Mesothelial cell of epicardium (in vitro differentiated cells): ENCODE data around the gene CCR9. TPM values are rescaled to one million over a fixed set of nuclear protein-coding genes. Genes with fewer than 3 reads are reported as not detected.

Source experiments
- DNase-seq, 2 experiments: peaks; one replicate each; pipeline ENCODE4 v3.0.0; 2021; ENCODE audit warnings: low spot score in 2 of 2; ENCODE audit not compliant: unreplicated experiment in 2 of 2
- H3K27ac Mint-ChIP-seq: 2 replicates; pipeline ENCODE4 v1.8.0; 2021; ENCODE audit warnings: mixed read lengths
- H3K27me3 Mint-ChIP-seq: 2 replicates; pipeline ENCODE4 v1.8.0; 2021; ENCODE audit warnings: low read depth, mixed read lengths
- H3K36me3 Mint-ChIP-seq: 2 replicates; pipeline ENCODE4 v1.8.0; 2021; ENCODE audit warnings: mixed read lengths
- H3K4me1 Mint-ChIP-seq: 2 replicates; pipeline ENCODE4 v1.8.0; 2021; ENCODE audit warnings: mixed read lengths
- H3K4me3 Mint-ChIP-seq: 2 replicates; pipeline ENCODE4 v1.8.0; 2021; ENCODE audit warnings: mild to moderate bottlenecking, moderate library complexity, mixed read lengths
- H3K9me3 Mint-ChIP-seq: 2 replicates; pipeline ENCODE4 v1.8.0; 2021; ENCODE audit warnings: mixed read lengths
- total RNA-seq: library from RNA; stranded (reverse); gene quantifications from 3 replicates; pipeline ENCODE4 v1.2.1, GENCODE V29; 2021
- TF ChIP-seq, protein P1 (sequence below): fragments of 200-600 bp; sonication (generic); IDR thresholded peaks from one replicate; pipeline ENCODE4 v1.5.0; 2021; ENCODE audit warnings: antibody characterized with exemption; ENCODE audit not compliant: unreplicated experiment

Gene CCR9
- total RNA-seq, 1 donor from 2014 or later: not detected

DNA sequence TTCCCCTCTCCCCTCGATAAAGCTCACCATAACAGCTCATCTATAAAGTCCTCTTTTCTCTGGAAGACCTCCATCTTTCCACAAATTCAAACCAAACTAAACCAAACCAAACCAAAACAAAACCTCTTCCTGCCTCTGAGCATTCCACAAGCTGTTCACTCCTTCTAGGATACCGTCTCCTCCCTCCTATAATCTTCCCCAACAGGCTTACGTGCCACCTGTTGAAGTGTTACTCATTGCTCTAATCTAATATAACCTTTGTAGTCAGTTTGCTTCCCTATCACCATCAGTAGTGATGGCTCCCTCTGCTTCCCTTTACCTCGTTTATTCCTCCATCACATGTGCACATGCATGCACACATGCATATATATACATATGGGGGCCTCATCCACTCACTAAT is 12.7 kb upstream of the CCR9 start:
- H3K27me3 Mint-ChIP-seq: peaks cover 35% of the 10 kb centered on the region
- H3K4me1 Mint-ChIP-seq: no peaks in the 10 kb centered on the region

GRCh38 chr3:45874677-45875346 is 11.5 kb upstream of the CCR9 start:
- peaks cover 8% of the 10 kb centered on the region for H3K9me3 Mint-ChIP-seq
- H3K4me1 Mint-ChIP-seq: no peaks in the 10 kb centered on the region
- DNase-seq: no peak
- TF ChIP-seq, protein P1, sequence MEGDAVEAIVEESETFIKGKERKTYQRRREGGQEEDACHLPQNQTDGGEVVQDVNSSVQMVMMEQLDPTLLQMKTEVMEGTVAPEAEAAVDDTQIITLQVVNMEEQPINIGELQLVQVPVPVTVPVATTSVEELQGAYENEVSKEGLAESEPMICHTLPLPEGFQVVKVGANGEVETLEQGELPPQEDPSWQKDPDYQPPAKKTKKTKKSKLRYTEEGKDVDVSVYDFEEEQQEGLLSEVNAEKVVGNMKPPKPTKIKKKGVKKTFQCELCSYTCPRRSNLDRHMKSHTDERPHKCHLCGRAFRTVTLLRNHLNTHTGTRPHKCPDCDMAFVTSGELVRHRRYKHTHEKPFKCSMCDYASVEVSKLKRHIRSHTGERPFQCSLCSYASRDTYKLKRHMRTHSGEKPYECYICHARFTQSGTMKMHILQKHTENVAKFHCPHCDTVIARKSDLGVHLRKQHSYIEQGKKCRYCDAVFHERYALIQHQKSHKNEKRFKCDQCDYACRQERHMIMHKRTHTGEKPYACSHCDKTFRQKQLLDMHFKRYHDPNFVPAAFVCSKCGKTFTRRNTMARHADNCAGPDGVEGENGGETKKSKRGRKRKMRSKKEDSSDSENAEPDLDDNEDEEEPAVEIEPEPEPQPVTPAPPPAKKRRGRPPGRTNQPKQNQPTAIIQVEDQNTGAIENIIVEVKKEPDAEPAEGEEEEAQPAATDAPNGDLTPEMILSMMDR: no peak
- H3K4me3 Mint-ChIP-seq: no peak overlapping the region
- H3K36me3 Mint-ChIP-seq: no peaks in the 10 kb centered on the region
- H3K27me3 Mint-ChIP-seq: peaks cover 29% of the 10 kb centered on the region
- H3K27ac Mint-ChIP-seq: no peak overlapping the region

More for the DNA sequence above, 12.7 kb upstream of the CCR9 start:
- no peak overlapping the region for H3K4me3 Mint-ChIP-seq
- TF ChIP-seq, protein P1: no peak
- no peak overlapping the region for H3K27ac Mint-ChIP-seq
- DNase-seq: no peak
- peaks cover 8% of the 10 kb centered on the region for H3K9me3 Mint-ChIP-seq
- no peaks in the 10 kb centered on the region for H3K36me3 Mint-ChIP-seq

- DNase-seq: no peak
Measured at GRCh38 chr3:45878124-45878523, 8.2 kb upstream of the CCR9 start.

GRCh38 chr3:45880725-45881077 is 5.6 kb upstream of the CCR9 start:
- Mint-ChIP-seq H3K27ac (peak overlapping the region; percentile 6), H3K27me3 (peaks cover 32% of the 10 kb centered on the region), H3K36me3 (no peaks in the 10 kb centered on the region), H3K4me1 (peaks cover 11% of the 10 kb centered on the region), H3K9me3 (no peaks in the 10 kb centered on the region), H3K4me3 (no peak overlapping the region)
- no peak for DNase-seq
- TF ChIP-seq, protein P1: no peak

More at GRCh38 chr3:45878124-45878523, 8.2 kb upstream of the CCR9 start:
- no peak overlapping the region for H3K4me3 Mint-ChIP-seq
- peaks cover 11% of the 10 kb centered on the region for H3K4me1 Mint-ChIP-seq
- peaks cover 8% of the 10 kb centered on the region for H3K9me3 Mint-ChIP-seq
- no peaks in the 10 kb centered on the region for H3K36me3 Mint-ChIP-seq
- TF ChIP-seq, protein P1: no peak
- no peak overlapping the region for H3K27ac Mint-ChIP-seq
- H3K27me3 Mint-ChIP-seq: peaks cover 21% of the 10 kb centered on the region

- Mint-ChIP-seq H3K27ac (no peak overlapping the region), H3K4me3 (no peak overlapping the region), H3K27me3 (peaks cover 27% of the 10 kb centered on the region), H3K36me3 (no peaks in the 10 kb centered on the region), H3K4me1 (peaks cover 11% of the 10 kb centered on the region), H3K9me3 (no peaks in the 10 kb centered on the region)
- TF ChIP-seq, protein P1: no peak
- DNase-seq: no peak
Measured at GRCh38 chr3:45881078-45882022, 5.0 kb upstream of the CCR9 start.
